Thyroid gland (tissue), 4 donors: ENCODE measurements around the gene KANSL1.

Experiments used
- CTCF ChIP-seq, 6 experiments: fragments of 200-600 bp in 3 of 6; fragments of 450-650 bp in 3 of 6; sonication (generic) in 3 of 6; IDR thresholded peaks; one replicate each; pipeline ENCODE4 v1.5.1; 2016 to 2019; ENCODE audit warnings: antibody characterized with exemption in 6 of 6, mild to moderate bottlenecking in 2 of 6, inconsistent platforms in 1 of 6, moderate library complexity in 1 of 6
- POLR2A ChIP-seq, 2 donors: fragments of 450-650 bp; IDR thresholded peaks; one replicate each; pipeline ENCODE4 v1.6.1; 2017; ENCODE audit warnings: antibody characterized with exemption in 2 of 2, mild to moderate bottlenecking in 2 of 2, moderate library complexity in 1 of 2

GRCh38 chr17:46036491-46036890 is 156.7 kb downstream of the KANSL1 start:
- no peak for TF ChIP-seq POLR2A (IDR thresholded peaks at IDR 0.05)
- TF ChIP-seq CTCF (IDR thresholded peaks at IDR 0.05), result no peak
